Measurements from ENCODE around the gene RTF1. TPM values are rescaled to one million over a fixed set of nuclear protein-coding genes. Genes with fewer than 3 reads are reported as not detected.

Gene RTF1
- total RNA-seq, 1 experiment from 2014 or later, result 34.6 TPM

DNA sequence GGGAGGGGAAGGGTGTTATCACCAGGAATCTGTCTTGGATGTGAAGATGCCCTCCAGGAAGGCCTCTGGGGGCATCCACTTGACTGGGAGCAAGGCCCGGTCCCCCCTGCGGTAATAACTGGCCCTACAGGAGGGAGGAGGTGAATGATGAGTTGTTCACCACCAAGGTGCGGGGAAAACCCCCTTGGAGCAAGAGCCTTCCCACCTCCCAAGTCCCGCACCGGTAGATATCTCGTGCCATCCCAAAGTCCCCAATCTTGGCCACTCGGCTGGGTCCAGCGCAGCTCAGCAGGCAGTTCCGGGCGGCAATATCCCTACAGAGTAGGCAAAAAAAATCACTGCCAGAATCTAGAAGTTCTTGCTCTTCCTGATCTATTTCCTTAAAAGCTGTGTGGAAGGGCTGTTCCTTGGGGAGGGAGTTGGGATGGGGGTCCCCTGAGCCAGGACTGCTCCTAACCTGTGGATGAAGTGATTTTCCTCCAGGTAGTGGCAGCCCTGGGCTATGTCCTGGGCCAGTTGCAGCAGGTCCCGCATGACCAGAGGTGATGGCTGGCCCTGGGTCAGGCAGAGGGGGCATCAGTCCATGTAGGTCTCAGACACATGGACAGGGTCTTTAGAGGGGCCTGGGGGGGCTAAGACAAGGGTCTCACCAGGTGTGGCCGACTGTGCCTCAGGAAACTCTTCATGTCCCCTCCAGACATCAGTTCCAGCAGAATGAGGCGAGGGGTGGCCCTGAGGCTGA, 88.0 kb downstream of the RTF1 start:
- DNase-seq (ENCODE audit: low read depth), result no peak

DNA sequence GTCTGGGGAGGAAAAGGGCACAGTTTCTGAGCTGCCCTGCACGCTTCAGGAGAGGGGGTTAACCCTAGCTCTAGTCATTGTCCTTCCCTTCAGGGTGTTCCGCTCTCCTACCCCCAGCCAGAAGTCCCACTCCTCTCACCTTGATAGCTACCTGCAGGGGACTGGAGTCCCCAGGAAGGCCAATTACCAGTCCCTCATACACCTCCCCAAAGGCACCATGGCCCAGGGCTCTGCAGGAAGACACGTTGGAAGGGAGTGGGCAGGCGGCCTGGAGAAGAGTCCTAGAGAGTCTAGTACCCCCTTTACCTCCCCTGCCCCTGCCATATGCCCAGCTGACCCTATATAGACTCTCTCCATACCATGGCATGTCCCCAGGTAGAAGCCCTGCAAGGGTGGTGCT, 88.9 kb downstream of the RTF1 start:
- no peak for DNase-seq (ENCODE audit: low read depth)

DNA sequence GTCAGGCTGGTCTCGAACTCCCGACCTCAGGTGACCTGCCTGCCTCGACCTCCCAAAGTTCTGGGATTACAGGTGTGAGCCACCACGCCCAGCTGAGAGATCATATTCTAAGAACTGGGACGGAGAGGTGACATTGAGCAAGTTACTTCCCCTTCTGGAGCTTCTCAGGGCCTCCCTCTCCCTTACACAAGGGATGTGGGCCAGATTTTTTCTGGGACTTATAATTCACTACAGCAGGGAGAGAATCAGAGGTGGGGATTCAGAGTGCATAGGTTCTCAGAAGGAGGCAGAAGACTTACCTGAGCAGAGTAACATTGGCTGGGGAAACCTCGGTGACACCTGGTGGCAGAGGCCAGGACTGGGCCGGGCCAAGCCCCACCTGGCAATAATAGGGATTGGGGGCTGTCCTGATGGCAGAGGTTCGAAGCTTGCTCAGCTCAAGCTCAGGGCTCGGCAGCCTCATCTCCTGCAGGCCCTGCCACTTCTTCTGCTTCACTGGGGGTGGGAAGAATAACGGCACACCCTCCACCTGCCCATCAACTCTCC, 90.0 kb downstream of the RTF1 start:
- DNase-seq (ENCODE audit: low read depth), result no peak

DNA sequence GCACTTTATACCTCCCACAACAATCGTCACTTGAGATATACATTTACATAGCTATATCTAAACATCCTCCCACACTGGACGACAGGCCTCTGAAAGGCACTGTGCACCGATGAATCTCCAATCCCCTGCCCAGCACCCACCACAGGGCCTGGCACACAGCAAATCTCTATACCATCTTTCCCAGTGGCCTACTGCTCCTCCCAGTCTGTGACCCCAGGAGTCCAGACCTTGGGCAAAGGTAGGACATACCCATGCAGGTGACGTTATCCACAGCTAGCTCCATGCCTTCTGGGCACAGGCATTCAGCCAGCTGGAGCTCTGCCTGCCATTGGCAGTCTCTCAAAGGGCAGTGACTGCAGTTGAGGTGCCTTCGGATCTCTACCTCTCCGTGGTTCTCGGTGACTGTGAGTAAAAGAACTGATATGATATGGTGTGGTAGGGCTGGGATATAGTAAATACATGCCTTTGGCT, 91.0 kb downstream of the RTF1 start:
- DNase-seq (ENCODE audit: low read depth), result no peak

DNA sequence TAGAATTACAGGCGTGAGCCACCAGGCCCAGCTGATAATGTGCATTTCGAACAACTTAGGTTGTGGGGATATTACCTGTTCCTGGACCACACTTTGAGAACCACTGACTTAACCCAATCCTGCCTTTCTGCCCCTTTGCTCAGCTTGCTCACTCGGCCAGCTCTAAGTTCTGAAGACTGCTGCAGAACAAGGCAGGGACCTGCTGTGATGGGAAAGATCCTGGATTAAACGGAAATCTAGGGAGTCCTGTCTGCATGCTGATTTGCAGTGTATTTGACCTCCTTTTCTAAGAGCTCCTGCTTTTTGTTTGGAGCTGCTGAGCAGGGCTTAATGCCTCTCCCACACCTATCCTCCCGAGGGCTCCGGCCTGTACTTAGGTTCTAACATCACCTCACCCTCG, 93.8 kb downstream of the RTF1 start:
- no peak for DNase-seq (ENCODE audit: low read depth)

DNA sequence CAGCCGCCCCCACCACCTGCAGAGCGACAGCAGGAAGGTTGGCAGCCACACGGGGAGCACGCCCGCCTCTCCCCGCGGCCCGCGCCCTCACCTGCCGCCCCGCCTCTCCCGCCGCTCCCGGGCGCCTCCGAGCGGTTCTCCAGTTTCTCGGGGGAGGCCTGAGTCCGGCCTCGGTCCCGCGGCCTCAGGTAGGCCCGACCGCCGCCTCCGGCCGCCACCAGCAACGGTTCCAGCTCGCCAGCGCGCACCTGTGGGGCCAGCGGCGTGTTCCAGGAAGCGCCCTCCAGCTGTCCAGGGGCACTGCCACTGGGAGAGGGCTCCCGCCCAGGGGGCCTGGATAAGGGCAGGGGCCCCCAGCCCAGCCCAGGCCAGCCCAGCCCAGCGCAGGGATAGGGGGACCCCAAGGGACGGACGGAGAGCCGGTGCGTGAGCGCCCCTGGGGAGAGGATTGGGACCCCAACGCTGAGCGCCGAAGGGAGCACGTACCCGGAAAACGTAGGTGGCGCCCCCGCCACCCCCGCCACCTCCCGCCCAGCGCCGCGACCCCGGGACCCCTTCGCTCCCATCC, 94.5 kb downstream of the RTF1 start:
- DNase-seq (ENCODE audit: low read depth), result no peak

DNA sequence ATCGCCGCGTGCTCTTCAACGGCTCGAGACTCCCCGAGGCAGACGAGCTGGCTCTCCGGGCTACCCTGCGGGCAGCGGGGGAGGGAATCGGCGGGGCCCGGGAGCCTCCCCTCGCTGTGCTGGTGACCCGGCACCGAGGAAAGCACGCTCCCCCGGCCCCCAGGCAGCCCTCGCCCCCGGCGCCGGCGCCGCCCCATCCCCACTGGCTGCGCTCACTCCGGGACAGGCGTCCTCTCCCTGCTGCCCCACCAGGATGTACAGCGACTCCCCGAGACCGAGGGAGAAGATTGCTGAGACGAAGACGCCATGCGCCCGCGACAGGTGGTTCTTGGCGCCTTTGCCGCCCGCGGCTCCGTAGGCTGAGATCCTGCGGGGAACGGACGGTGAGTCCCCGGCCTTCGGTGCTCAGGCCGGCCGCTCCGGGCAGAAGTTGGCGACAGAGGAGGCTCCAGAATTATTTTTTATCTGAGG, 95.0 kb downstream of the RTF1 start:
- no peak for DNase-seq (ENCODE audit: low read depth)

DNA sequence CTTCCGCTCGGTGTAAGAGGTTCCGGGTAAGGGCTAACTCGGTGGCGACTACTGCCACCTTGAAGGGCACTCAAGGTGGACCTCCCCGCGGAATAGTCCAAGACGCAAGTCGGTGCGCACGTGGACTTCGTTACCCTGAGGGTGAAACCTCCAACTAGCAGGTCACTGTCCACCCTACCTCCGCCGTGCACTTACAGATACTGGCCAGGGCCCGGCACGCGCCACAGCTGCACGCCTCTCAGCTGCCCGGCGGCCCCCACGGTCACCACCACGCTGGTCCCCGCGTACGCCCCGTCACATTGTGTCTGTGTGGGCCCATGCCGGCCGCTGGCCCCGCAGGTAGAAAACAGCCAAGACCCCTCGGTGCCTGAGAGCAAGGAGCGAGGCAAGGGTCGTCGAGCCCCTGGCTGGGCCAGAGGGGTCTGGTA, 95.6 kb downstream of the RTF1 start:
- no peak for DNase-seq (ENCODE audit: low read depth)

DNA sequence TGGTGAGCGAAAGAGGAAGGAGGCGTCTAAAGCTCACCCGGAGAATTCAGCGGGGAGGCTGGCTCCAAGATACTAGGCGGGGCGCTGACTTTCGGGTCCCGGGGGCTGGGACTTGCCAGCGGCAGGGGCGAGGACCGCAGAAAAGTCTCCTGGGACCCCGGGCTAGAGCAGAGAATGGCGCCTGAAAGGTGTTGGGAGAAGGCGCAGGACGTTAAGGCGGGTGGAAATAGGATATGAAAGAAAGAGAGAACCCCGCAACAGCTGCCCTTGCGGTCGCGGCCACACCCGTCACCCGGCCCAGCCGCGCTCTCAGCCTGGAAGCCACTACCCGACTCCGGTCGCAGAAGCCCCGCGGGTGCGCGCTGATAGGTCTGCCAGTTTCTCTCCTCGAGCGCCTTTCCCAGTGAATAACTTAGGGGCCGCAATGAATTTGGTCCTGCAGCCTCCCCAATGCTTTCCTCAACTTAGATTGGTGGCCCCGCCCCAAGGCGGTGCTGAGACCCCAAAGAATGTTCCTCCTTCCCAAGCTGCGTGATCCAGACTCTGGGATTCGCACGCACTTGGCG, 96.1 kb downstream of the RTF1 start:
- DNase-seq (ENCODE audit: low read depth), result peak; percentile 31

DNA sequence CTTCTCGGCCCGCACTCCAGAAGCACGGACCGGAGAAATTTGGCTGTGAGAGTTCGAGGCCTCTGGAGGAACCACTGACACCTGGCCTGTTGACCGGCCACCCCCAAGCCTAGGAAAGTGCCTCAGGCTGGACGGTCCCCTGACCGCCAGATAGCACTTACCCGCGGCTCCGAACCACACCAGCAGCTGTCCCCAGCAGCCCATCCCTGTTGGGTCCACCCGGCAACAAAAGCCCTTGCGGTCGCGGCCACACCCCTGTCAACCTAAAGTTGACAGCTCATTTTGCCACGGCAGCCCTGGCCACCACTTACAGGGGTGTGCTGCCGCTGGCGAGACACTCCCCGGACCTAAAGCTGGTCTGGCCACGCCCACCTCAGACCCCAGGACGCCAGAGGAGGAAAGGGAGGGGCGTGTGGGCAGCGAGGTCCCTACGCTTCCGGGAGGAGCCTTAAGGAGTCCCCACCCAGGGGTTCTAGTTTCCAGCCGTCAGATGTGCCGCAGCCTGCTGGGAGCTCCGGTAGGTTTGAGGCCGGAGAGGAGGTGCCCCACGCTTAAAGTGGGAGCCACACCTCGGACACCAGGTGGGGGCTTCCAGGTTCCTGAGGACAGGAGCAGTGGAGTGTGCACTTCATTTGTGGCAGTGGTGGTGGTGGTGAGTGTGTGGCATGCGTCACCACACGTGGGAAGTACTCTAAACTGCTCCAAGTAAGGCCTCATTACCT, 96.8 kb downstream of the RTF1 start, which contains the start of gene LTK:
Gene LTK, minus strand, starts transcription at position 322 of the 722 bp plus-strand sequence. Its CDS starts 118 bp downstream, at position 204.
- peak; percentile 15 for DNase-seq (ENCODE audit: low read depth)

DNA sequence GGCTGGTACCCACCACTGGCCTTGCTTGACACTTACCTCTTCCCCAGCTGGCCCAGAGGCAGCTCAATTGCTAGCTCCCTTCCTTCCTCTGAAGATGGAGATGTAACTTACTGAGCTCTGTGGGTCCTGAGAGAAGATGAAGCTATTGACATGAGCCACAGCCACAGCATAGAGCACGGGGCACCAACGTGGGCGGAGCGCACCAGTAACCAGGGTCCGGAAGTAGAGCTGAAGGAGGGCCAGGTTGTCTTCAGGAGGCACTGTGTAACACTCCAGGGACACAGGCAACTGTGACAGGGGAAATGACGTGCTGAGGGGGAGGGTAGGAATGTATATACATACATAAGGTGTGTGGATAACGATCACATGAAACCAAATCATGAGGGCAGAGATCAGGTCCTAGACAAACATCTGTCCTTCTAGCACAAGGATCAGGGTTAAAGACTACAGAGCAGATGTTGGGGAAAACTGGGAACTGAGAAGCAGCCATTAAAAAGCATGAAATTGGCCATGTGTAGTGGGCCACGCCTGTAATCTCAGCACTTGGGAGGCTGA, 101.1 kb downstream of the RTF1 start:
- no peak for DNase-seq (ENCODE audit: low read depth)

DNA sequence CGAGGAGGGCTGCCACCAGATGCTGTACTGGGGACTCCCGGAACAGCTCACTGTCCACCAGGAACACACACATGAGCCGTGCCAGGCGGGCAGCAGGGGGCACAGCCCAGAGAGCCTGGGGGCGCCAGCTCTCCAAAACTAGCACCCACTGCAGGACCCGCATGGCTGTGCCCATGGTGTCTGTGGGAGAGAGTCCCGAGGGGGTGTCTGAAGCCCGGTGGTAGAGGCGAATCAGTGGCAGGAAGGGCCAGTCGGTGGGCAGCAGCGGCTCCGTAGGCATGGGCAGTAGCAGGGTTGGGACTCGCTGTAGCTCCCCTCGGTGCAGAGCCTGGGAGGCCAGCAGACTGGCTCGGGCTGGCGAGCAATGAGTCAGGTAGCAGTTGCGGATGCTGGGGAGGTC, 103.7 kb downstream of the RTF1 start:
- DNase-seq (ENCODE audit: low read depth), result no peak

DNA sequence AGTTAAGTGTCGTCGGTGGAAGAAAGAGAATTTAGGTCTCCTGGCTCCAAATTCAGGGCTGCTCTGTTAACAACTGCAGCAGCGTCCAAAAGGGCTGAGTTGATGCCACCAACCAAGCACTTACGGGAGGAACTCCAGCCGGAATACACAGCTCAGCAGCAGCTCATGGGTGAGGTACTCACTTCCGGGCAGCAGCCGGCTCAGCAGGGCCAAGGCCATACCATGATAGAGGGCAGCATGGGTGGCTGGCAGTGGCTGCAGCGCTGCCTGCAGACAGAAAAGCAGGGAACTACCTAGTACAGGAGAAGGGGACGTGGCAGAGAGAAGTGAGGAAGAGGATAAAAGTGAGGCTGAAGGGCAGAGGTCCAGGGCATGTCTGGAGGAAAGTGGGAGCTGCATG, 104.7 kb downstream of the RTF1 start:
- DNase-seq (ENCODE audit: low read depth), result no peak

DNA sequence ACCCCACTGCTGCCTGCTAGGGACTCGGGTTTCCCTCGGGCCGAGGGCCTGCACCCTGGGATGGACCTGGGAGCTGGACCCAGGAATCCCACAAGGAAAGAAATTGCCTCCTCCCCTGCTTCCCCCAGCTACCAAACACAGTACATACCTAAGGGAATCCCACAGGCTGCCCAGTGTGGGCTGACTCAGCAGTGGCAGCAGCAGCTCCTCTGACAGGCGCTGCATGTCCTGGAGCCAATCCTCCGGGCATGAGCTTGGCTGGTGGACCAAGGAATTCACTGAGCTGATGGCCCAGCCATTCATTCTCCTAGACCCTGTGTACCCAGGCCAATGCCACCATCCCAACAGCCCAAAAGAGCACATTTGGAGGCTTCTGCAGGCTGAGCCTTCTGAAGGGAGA, 106.2 kb downstream of the RTF1 start:
- DNase-seq (ENCODE audit: low read depth), result no peak

DNA sequence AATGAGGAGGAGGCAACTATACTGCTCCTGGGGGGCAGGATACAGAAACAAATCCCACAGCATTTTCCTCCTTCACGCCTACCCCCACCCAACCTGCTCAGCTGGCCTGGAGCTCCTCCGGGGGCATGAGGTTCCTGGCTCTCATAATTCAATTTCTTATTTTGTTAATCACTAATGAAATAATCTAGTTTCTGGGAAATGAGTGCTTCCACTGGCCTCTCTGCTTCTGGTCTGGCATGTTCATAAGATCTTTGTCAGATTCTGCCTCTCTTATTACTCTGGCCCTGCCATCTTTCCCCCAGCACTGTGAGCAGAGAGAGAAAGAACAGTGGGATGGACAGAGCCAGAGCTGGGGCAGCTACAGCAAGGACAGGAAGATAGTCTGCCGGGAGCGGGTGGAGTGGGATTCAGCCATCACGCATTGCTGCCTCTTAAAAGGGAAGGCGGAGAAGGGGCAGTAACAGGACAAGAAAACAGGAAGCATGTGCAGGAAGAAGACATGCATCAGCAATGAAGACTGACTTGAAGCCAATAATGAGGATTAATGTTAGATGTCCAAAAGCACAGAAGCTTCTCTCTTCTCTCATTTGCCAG, 113.6 kb downstream of the RTF1 start:
- DNase-seq (ENCODE audit: low read depth), result no peak

Other genes starting within 250 kb of the RTF1 start
- gene EXD1, start 186.3 kb upstream of the RTF1 start, total RNA-seq (2014; rRNA removed), result not detected in 2 replicates
- 67.2 and 85.6 TPM in 2 replicates for gene CHP1, start 185.8 kb upstream of the RTF1 start, total RNA-seq (2014; rRNA removed)
- gene OIP5, start 84.5 kb upstream of the RTF1 start, total RNA-seq (2014; rRNA removed), result 17.3 and 19.5 TPM in 2 replicates
- 161 and 169 TPM in 2 replicates for gene NUSAP1, start 84.2 kb upstream of the RTF1 start, total RNA-seq (2014; rRNA removed)
- gene NDUFAF1, start 14.6 kb upstream of the RTF1 start, total RNA-seq (2014; rRNA removed), result 26.6 and 35.5 TPM in 2 replicates
- gene ITPKA, start 76.8 kb downstream of the RTF1 start, total RNA-seq (2014; rRNA removed), result 12.5 and 14.2 TPM in 2 replicates
- gene LTK, start 96.7 kb downstream of the RTF1 start, total RNA-seq (2014; rRNA removed), result 2.5 and 2.8 TPM in 2 replicates
- 16.2 and 19.7 TPM in 2 replicates for gene RPAP1, start 127.2 kb downstream of the RTF1 start, total RNA-seq (2014; rRNA removed)
- 8.6 and 9.2 TPM in 2 replicates for gene TYRO3, start 142.1 kb downstream of the RTF1 start, total RNA-seq (2014; rRNA removed)
- gene MGA, start 243.3 kb downstream of the RTF1 start, total RNA-seq (2014; rRNA removed), result 18.4 and 40.7 TPM in 2 replicates

All from LHCN-M2 (cell line).